ENCODE results near the gene SNX21.
"Not testable (repeated sequence)": the region's sequence is repeated elsewhere in the genome, so short reads cannot be mapped to it uniquely, and the experiment has no call there.

The SNX21 gene, protein sequence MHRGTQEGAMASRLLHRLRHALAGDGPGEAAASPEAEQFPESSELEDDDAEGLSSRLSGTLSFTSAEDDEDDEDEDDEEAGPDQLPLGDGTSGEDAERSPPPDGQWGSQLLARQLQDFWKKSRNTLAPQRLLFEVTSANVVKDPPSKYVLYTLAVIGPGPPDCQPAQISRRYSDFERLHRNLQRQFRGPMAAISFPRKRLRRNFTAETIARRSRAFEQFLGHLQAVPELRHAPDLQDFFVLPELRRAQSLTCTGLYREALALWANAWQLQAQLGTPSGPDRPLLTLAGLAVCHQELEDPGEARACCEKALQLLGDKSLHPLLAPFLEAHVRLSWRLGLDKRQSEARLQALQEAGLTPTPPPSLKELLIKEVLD

DNA sequence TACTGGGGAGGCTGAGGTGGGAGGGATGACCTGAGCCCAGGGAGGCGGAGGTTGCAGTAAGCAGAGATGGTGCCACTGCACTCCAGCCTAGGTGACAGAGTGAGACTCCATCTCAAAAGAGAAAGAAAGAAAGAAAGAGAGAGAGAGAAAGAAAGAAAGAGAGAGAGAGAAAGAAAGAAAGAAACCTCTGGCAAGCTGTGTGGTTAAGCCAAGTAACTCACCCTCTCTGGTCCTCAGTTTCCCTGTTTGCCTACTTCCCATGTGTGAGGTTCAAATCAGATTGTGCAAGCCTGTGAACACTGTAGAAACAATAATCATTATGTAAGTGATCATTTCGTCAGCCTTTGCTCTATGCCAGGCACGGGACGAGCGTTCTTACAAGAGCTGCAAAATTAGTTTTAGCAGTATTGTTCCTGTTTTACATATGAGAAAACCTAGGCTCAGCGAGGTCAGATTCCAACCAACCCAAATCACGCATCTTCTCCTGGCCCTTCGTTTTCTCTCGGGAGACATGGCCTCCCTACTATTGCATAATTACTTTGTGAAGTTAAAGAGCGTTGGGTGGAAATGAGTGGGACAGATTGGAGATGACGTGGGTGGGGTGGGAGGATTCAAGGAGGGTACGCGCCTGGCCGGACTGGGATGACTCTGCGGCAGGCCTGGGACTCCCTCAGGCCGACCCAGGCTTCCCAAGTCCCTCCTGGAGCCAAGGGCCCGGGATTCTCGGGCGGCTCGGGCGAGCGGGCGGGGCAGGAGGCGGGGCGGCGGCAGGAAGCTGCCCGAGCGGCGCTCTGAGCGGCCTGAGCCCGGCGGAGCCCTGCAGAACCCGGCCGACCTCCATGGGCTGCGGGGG lies at the start of gene SNX21:
Gene SNX21, plus strand, starts transcription at position 770 of the 853 bp plus-strand sequence. CDS start 121 bp downstream, outside the sequence.
- no peak for DNase-seq

DNA sequence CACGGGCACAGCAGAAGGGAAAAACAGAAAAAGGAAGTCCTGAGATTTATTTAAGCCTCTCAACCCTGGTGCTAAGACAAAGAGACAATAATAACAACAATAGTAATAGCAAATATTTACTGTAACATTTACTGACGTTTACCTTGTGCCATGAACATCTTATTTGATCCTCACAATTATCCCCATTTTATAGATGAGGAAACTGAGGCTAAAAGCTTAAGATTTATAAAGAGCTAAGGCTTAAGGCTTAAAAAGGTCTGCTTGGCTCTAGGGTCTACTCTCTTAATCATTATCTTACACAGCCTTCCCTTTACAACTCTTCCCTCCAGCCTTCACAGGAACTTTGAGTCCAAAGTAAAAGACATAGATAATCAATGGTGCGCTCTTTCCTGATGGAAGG lies 45.2 kb upstream of the SNX21 start:
- no peak for DNase-seq

DNA sequence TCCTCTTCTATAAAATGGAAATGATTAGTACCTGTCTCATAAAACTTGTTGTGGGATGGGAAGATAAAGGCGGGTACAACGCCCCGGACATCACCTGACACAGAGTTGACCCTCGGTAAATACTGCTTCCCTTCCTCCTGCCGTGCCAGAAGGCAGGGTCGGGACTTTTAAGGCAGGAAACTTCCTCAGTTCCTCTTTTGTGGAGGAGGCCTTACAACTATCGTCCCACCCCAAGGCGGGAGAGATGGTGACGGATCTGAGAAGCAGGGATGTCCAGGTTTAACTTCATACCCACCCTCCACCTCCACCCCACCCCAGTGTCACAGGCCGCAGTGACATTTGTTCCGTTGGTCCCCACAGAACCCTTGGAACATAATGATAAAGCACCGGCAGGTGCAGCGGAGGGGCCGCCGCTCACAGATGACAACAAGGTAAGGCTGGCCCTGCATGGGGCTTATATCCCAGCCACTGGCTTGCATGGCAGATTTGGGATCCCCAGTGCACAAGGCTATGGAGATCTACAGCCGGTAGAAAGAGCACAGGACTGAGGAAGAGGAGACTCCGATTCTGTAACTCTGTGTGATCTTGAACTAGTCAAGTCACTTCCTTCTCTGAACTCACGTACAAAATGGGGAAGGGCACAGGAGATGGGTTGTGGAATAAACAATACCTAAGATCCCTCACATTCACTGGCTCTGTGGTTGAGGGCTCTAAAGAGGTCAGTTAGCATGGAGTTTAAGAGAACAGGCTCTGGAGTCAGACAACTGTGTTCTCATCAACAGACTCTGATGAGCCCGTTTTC lies 41.1 kb upstream of the SNX21 start:
- DNase-seq: no peak

DNA sequence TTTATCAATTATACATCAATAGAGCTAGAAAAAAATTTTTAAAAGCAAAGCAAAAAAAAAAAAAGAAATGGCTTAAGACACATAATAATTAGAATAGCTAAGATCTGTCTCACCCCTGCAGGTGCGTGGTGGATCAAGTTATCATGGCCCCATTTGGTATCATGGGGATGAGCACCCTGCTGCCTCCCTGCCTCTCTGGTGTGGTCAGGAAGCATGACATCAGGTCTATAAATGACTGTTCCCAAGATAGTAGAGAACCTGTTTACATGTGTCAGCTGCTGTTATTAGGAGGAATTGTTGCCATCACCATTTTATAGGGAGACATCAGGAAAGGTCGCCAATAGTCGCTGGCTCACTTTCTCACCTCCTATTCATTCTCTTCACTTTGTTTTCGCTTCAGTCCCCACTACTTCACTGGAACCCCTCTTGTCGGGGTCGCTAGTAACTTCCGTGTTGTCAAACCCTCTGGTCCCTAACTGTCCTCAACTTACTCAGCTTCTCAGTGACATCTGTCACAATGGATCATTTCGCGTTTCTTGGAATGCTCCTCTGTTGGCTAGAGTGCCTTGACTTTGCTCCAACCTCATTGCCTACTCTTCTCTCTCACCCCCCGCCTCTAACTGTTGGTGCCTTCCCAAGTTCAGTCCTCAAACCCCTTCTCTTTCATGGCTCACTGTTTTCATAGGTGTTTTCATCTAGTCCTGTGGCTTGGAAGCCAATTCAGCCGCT lies 37.1 kb upstream of the SNX21 start:
- DNase-seq: no peak

DNA sequence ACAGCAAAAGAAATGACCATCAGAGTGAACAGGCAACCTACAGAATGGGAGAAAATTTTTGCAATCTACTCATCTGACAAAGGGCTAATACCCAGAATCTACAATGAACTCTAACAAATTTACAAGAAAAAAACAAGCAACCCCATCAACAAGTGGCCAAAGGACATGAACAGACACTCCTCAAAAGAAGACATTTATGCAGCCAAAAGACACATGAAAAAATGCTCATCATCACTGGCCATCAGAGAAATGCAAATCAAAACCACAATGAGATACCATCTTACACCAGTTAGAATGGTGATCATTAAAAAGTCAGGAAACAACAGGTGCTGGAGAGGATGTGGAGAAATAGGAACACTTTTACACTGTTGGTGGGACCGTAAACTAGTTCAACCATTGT lies 36.1 kb upstream of the SNX21 start:
- DNase-seq: not testable (repeated sequence)

DNA sequence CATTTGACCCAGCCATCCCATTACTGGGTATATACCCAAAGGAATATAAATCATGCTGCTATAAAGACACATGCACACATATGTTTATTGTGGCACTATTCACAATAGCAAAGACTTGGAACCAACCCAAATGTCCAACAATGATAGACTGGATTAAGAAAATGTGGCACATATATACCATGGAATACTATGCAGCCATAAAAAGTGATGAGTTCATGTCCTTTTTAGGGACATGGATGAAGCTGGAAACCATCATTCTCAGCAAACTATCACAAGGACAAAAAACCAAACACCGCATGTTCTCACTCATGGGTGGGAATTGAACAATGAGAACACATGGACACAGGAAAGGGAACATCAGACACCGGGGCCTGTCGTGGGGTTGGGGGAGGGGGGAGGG lies 35.6 kb upstream of the SNX21 start:
- not testable (repeated sequence) for DNase-seq

DNA sequence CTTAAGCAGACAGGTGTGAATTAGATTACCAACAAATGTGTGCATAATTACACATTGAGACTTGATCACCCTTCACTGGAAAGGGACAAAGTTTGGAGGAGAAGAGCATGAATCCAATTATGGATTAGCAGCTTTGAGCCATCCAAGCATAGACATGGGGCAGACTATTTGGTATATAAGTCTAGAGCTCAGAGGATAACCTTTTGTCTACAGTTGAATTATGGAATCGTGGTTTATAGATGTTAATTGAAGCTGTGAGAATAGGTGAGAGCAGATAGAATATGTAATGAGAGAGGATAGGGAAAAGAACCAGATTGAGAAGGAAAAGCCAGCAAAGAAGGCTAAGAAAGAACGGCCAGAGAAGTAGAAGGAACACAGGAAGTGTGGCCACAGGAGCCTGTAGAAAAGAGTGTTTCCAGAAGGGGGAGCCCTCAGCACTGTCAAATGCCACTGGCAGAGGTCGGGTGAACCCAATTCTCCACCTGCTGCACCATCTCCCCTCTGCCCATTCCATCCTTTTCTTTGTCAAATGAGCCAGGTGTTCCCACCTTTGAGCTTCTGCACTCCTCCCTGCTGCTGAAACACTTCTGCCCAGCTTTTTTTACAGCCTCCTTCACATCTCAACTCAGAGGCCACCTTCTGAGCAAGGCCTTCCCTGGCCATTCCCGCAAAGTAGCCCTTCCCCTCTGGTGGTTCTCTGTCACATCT lies 34.5 kb upstream of the SNX21 start:
- DNase-seq: peak; percentile 22

DNA sequence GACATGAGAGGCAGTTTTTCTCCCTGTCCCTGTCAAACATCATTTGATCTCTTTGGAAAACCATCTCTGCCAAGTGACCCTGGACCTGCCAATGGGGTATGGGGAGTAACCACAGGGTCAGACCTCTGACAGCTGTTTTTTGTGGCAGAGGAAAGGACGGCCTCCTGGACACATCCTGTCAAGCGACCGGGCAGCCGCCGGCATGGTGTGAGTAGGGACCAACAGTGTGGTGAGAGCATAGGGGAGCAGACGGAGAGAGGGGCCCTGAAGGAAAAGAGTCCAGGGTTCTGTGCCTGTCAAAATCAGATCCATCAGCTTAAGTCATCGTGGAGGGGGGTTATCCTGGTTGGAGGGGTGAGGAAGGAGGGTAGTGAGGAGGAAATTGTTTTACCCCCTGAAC lies 31.7 kb upstream of the SNX21 start:
- DNase-seq: no peak

DNA sequence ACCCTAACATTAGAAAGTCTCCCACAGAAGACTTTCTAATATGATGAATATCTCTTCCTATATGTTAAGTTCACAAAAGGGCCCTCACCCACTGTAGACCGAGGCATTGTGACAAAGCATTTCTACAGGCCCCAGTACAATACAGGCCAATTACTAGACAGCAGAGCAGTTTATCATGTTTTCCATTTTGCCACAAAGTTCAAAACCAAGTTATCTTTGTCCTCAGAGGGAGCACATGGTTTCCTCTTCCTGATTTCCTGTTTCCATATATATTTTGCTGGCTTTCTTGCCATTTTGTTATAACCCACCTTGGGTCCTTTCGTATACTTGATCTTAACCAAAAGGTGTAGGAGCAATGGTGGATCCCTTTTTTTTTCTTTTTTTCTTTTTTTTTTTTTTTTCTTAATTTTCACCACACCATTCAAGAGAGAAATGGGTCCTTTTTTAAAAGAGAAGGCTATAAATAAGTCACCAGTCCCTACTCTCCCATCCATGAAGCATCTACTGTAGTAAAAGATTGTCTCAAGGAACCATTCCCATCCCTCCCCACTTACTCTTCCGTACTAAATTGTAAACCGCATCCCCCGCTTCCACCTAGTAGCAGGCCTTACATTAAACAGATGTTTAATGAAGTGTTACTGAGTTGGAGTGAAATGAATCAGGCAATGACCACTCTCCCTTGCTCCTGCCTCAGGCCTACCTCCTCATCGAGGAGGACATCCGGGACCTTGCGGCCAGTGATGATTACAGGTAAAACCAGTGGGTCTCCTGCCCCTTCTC lies 23.2 kb upstream of the SNX21 start:
- no peak for DNase-seq

DNA sequence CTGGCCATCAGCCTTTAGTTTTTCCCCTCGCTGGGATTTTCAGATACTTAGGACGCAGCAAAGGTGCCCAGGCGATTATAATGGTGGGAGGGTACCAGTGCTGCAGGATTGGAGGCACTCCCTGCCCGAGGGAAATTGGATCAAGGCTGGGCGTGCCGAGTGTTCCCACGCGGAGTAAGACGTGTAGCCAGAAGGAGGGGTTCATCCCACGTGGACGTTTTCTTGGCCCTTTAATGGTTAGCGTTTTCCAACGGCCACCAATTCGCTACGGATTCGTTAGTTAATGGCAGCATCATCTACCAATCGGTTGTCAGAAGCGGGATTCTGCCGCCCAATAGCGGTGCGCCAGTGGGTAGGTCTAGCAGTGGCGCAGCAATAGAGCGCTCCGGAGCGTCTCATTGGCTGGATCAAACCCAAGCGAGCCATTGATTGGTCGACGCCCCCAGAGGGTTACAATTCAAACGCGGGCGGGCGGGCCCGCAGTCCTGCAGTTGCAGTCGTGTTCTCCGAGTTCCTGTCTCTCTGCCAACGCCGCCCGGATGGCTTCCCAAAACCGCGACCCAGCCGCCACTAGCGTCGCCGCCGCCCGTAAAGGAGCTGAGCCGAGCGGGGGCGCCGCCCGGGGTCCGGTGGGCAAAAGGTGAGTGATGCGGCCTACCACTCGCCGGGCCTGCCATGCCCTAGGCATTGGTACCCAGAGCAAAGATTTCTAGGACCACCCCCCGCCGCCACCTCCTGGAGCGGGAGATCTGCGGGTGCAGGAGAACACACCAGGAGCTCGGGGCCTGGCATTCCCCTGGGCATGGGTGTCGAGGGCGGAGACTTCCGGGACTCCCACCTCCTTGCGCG lies 21.2 kb upstream of the SNX21 start, which contains the start of gene UBE2C:
Gene UBE2C, plus strand, starts transcription at position 488 of the 849 bp plus-strand sequence. Its CDS starts 52 bp downstream, at position 540.
- peak; percentile 91 for DNase-seq

DNA sequence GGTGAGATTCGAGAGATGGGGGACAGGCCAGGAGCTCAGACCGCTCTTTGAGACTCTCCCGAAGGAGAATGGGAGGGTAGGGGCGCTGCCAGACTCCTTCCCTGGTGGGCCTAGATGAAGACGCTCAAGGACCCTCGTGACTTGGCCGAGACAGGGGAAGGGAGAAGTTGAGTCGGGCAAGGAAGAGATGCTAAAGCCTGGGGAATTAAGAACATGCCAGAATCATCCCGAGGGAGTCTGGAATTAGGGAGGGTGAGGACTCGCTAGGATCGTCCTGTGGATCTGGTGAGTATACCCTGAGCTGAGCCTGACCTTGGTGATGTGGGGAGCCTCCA lies 20.6 kb upstream of the SNX21 start:
- DNase-seq: no peak

DNA sequence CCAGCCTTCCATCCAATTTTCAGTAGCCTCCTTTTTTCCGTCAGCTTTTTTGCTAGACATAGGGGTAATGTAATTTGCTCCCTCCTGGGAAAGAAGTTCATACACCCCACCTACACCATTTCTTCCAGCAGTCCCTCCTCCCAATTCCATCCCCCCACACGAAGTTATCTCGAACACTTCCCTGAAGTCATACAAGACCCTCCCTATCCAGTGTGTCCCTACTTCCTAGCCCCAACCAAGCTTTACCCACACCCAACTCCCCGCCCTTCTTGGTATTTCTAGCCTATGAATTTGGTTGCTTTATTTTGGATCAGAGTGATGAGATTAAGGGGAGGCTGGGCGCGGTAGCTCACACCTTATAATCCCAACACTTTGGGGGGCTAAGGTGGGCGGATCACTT lies 20.1 kb upstream of the SNX21 start:
- no peak for DNase-seq

DNA sequence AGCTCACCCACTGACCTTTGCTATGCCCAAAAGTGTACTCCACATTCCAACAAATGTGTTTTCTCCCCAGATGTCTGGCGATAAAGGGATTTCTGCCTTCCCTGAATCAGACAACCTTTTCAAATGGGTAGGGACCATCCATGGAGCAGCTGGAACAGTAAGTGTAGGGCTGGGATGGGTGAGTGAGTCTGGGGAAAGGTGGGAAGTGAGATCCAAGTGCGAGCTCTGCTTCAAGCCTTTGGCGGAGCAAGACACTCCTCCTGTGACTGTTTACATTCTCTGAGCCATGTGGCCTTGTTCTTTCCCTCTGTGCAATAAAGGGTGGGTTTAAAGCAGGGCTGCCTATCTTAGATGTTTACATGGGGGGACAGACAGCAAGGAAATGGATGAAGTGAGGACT lies 19.3 kb upstream of the SNX21 start:
- no peak for DNase-seq

DNA sequence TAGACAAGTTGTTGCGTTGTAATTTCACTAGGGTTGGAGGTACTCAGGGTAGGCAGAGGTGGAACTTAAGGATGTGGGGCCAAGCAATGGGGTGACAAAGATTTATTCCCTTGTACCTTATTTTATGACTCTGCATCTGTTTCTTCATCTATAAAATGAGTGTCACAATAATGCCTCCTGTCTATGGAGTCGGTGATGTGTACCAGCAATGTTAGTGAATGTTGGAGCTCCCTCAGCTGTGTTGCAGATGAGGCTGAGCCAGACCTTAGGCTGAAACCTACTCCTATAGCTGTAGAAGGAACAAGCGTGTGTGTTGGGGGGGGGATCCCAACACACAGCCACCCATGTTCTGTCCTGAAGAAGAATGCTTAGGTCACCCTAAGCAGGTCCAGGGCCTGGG lies 16.6 kb upstream of the SNX21 start:
- no peak for DNase-seq

DNA sequence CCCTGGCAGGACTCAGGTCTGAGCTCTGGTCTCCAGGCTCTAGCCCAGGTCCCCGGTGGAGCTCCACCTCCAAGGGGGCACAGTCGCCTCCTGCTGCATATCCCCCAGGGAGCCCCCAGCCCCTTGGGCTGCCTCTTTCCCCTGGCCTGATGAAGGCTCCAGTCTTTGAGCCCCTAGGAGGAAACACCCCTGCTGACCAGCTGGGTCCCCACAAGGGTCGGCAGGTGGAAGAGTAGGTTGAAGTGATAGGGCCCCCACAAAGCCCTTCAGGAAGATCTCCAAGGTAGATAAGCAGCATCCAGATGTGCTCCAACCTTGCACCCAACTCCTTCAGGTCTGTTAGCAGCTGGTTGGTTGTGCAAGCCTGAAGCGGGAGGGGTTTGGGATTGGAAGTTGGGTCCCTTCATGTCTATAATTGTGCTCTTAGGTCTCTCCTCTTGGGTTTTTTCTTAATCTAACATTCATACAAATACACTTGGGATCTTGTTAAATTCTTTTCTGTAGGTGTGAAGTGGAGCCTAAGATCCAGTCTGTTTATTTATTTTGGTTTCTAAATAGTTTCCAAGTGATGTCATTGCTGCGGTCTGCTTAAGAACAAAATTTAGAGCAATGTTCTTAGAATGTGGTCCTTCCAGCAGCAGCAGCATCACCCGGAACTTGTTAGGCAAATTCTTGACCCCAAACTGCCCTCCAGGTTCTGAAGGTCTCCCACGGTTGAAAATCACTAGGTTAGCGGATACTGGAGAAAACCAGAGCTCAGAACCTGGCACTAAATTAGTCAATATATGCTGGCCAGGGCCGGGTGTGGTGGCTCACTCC lies 16.0 kb upstream of the SNX21 start:
- DNase-seq: no peak

DNA sequence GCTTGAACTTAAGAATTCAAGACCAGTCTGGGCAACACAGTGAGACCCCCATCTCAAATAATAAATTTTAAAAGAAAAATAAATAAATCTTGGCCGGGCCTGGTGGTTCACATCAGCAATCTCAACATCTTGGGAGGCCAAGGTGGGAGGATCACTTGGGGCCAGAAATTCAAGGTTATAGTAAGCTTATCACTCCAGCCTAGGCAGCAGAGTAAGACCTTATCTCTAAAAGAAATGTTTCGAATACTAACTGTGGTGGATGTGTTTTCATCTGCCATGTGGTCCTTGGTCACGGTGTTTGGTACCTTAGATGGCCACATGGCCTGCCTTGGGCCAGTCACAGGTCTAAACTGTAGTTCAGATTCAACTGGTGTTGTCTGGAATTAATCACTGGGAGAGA lies 15.4 kb upstream of the SNX21 start:
- DNase-seq: no peak

DNA sequence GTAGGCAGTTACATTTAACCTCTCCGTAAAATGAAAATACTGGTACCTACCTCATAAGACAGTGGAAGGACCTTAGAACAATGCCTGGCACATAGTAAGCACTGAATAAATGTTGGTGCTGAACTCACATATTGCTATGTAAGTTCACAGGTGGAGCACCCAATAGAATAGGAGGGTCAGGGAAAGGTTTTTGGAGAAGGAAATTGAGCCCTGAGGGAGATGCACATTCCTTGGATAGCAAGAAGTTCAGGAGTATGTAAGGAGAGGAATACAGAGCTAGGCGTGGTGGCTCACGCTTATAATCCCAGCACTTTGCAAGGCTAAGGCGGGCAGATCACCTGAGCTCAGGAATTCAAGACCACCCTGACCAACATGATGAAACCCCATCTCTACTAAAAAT lies 14.1 kb upstream of the SNX21 start:
- DNase-seq: no peak

DNA sequence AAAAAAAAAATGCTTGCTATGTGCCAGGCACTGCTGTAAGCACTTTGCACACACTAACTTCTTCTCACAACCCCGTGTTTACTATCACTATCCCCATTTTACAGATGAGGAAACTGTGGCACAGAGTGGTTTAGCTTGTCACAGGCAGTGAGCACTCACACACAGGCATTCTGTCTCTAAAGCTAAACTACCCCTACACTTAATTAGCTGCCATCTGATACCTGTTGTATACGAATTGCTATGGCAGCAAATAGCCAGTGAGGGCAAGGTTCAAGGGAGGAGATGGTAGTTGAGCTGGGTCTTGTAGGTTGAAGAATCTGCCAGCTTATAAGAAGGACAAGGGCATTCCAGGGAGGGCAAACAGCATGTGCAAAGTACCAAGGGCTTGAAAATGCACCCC lies 11.7 kb upstream of the SNX21 start:
- no peak for DNase-seq

DNA sequence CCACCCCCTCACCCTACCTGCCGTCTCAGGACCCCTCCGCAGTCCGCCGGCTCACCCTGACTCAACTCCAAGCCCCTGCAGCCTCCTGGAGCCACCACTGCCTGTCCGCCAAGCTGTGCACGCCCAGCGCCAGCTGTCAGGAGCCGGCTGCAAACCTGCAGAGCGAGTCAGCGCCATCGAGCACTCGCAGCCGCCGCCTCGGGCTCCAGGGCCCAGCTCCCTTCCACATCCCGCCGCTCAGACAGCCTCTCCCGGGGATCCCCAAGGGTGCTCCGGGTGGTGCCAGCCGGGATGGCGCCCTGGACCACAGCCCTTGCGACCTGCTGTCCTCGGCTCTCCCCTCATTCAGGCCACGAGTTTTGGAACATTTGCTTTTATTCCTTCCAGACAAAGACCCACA lies 10.7 kb upstream of the SNX21 start:
- no peak for DNase-seq
